ENCODE results near the gene PARD6A.

DNA sequence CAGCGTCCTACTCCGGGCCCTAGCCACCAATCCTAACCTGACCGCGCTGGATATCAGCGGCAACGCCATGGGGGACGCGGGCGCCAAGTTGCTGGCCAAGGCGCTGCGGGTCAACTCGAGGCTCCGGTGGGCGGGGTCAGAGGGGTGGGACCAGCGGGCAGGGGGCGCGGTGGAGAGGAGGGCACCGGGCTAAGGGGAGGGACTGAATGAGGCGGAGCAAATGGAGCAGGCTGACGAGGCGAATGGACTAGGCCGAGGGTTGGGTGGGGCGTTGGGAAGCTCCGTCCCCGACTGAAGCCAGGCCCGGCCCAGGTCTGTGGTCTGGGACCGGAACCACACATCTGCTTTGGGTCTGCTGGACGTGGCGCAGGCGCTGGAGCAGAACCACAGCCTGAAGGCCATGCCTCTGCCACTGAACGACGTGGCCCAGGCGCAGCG is 11.2 kb upstream of the PARD6A start:
- TF ChIP-seq, protein P1, sequence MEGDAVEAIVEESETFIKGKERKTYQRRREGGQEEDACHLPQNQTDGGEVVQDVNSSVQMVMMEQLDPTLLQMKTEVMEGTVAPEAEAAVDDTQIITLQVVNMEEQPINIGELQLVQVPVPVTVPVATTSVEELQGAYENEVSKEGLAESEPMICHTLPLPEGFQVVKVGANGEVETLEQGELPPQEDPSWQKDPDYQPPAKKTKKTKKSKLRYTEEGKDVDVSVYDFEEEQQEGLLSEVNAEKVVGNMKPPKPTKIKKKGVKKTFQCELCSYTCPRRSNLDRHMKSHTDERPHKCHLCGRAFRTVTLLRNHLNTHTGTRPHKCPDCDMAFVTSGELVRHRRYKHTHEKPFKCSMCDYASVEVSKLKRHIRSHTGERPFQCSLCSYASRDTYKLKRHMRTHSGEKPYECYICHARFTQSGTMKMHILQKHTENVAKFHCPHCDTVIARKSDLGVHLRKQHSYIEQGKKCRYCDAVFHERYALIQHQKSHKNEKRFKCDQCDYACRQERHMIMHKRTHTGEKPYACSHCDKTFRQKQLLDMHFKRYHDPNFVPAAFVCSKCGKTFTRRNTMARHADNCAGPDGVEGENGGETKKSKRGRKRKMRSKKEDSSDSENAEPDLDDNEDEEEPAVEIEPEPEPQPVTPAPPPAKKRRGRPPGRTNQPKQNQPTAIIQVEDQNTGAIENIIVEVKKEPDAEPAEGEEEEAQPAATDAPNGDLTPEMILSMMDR (IDR thresholded peaks at IDR 0.05; ENCODE audit: extremely low read depth in 1 of 2, insufficient read depth in 1 of 2, low read depth in 1 of 2, low read length in 2 of 2): no peak
- TF ChIP-seq POLR2AphosphoS5 (IDR thresholded peaks at IDR 0.05; ENCODE audit: insufficient read depth, low read depth, low read length) (no peak), POLR2A (IDR thresholded peaks at IDR 0.05; ENCODE audit: low read depth, low read length) (no peak), EZH2 (IDR thresholded peaks at IDR 0.05; ENCODE audit: borderline replicate concordance, low read depth, low read length, severe bottlenecking) (no peak), FOS (IDR thresholded peaks at IDR 0.05; ENCODE audit: borderline replicate concordance, insufficient read depth, low read length) (no peak)
- TF ChIP-seq, protein P2, sequence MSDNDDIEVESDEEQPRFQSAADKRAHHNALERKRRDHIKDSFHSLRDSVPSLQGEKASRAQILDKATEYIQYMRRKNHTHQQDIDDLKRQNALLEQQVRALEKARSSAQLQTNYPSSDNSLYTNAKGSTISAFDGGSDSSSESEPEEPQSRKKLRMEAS (IDR thresholded peaks at IDR 0.05; ENCODE audit: insufficient read depth, insufficient read length): no peak
